HEK293 (cell line): ENCODE data around the gene PI4KA.
"Not testable (repeated sequence)": the region's sequence is repeated elsewhere in the genome, so short reads cannot be mapped to it uniquely, and the experiment has no call there.

Experiments used
- CTCF ChIP-seq: fragments of 450-650 bp; formaldehyde crosslinking; IDR thresholded peaks from 2 replicates; pipeline ENCODE4 v1.5.1; 2016; ENCODE audit warnings: missing biosample characterization, missing genetic modification characterization
- KLF7 ChIP-seq: fragments of 450-650 bp; formaldehyde crosslinking; IDR thresholded peaks from 2 replicates; pipeline ENCODE4 v1.5.1; 2016; ENCODE audit warnings: missing biosample characterization, missing genetic modification characterization, borderline replicate concordance
- PATZ1 ChIP-seq: fragments of 450-650 bp; formaldehyde crosslinking; IDR thresholded peaks from 2 replicates; pipeline ENCODE4 v1.5.1; 2016; ENCODE audit warnings: missing biosample characterization, missing genetic modification characterization
- PBX3 ChIP-seq: sonication (generic); formaldehyde crosslinking; IDR thresholded peaks from 2 replicates; pipeline ENCODE4 v1.8.1; 2022; ENCODE audit warnings: mild to moderate bottlenecking, moderate library complexity, missing genetic modification reagents
- REPIN1 ChIP-seq: fragments of 450-650 bp; formaldehyde crosslinking; IDR thresholded peaks from 2 replicates; pipeline ENCODE4 v1.5.1; 2017; ENCODE audit warnings: missing biosample characterization, missing genetic modification characterization, low read depth
- YY1 ChIP-seq: fragments of 450-650 bp; formaldehyde crosslinking; IDR thresholded peaks from 2 replicates; pipeline ENCODE4 v1.5.1; 2018; ENCODE audit warnings: missing biosample characterization, missing genetic modification characterization
- ZBTB11 ChIP-seq: fragments of 450-650 bp; formaldehyde crosslinking; conservative IDR thresholded peaks from 2 replicates; pipeline ENCODE4 v1.5.1; 2016; ENCODE audit warnings: low read depth, missing biosample characterization, missing genetic modification characterization
- ZBTB20 ChIP-seq: fragments of 450-650 bp; formaldehyde crosslinking; IDR thresholded peaks from 2 replicates; pipeline ENCODE4 v1.5.1; 2016; ENCODE audit warnings: missing biosample characterization, missing genetic modification characterization
- ZBTB26 ChIP-seq: fragments of 450-650 bp; formaldehyde crosslinking; optimal IDR thresholded peaks from 2 replicates; pipeline ENCODE3; 2016; ENCODE audit warnings: missing biosample characterization, mild to moderate bottlenecking, missing genetic modification characterization
- ZNF654 ChIP-seq: fragments of 450-650 bp; formaldehyde crosslinking; IDR thresholded peaks from 2 replicates; pipeline ENCODE4 v1.5.1; 2016; ENCODE audit warnings: low read depth, missing biosample characterization, missing genetic modification characterization

GRCh38 chr22:20670457-20671261 is 188.0 kb downstream of the PI4KA start:
- TF ChIP-seq ZBTB20 (tag by site-specific recombination); REPIN1 (tag by site-specific recombination); YY1; KLF7; ZBTB11 (tag by site-specific recombination); PATZ1 (tag by site-specific recombination); CTCF; PBX3 (CRISPR knock-in tag); ZNF654 (tag by site-specific recombination); ZBTB26 (tag by site-specific recombination): not testable (repeated sequence)
